ENCODE results near the gene RIBC1.
"Not testable (repeated sequence)": the region's sequence is repeated elsewhere in the genome, so short reads cannot be mapped to it uniquely, and the experiment has no call there.

Gene RIBC1

DNA sequence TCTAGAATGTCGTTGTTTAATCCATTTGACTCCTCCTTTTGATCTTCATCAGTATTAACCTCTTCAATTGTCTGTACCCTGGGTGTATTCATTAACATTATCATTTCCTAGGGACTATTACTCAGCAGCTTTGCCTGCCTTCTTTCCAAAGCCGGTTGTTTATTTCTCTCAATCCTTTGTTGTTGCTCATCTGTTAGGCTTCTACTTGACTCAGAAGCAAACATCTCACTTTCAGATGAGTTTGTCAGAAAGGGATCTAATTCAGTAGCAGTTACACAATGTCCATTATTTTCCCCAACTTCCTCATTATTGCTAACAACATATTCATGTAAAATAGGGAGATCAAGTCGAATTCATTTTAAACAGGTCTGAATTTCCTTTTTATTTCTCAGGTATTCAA lies 33.6 kb downstream of the RIBC1 start:
- no peaks in the 10 kb centered on the region for H4K20me1 ChIP-seq (ENCODE audit: control insufficient read depth, insufficient read depth, low read depth, low read length)
- H3K4me2 ChIP-seq (ENCODE audit: low read length): no peak overlapping the region
- no peaks in the 10 kb centered on the region for H3K27me3 ChIP-seq (ENCODE audit: control insufficient read depth, low read length)
- H3K9me3 ChIP-seq (ENCODE audit: control insufficient read depth, insufficient read depth, low read length): no peaks in the 10 kb centered on the region
- no peaks in the 10 kb centered on the region for H3K79me2 ChIP-seq (ENCODE audit: control insufficient read depth, low read length)
- no peak overlapping the region for H3K27ac ChIP-seq (ENCODE audit: low read depth, low read length)
- H3K4me3 ChIP-seq (ENCODE audit: low read length): no peak overlapping the region
- no peaks in the 10 kb centered on the region for H3K4me1 ChIP-seq (ENCODE audit: control insufficient read depth, low read length)
- no peaks in the 10 kb centered on the region for H3K36me3 ChIP-seq (ENCODE audit: control insufficient read depth, low read length)
- H3K9me2 ChIP-seq (replicated peaks; ENCODE audit: control insufficient read depth, low read length): no peaks in the 10 kb centered on the region
- no peaks in the 10 kb centered on the region for H3F3A ChIP-seq (ENCODE audit: control insufficient read depth, insufficient read depth)
- TF ChIP-seq, protein P1, sequence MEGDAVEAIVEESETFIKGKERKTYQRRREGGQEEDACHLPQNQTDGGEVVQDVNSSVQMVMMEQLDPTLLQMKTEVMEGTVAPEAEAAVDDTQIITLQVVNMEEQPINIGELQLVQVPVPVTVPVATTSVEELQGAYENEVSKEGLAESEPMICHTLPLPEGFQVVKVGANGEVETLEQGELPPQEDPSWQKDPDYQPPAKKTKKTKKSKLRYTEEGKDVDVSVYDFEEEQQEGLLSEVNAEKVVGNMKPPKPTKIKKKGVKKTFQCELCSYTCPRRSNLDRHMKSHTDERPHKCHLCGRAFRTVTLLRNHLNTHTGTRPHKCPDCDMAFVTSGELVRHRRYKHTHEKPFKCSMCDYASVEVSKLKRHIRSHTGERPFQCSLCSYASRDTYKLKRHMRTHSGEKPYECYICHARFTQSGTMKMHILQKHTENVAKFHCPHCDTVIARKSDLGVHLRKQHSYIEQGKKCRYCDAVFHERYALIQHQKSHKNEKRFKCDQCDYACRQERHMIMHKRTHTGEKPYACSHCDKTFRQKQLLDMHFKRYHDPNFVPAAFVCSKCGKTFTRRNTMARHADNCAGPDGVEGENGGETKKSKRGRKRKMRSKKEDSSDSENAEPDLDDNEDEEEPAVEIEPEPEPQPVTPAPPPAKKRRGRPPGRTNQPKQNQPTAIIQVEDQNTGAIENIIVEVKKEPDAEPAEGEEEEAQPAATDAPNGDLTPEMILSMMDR (IDR thresholded peaks at IDR 0.05; ENCODE audit: low read depth, low read length, poor library complexity, severe bottlenecking): no peak
- no peak for TF ChIP-seq EZH2phosphoT487 (IDR thresholded peaks at IDR 0.05; ENCODE audit: borderline replicate concordance, low read length)

DNA sequence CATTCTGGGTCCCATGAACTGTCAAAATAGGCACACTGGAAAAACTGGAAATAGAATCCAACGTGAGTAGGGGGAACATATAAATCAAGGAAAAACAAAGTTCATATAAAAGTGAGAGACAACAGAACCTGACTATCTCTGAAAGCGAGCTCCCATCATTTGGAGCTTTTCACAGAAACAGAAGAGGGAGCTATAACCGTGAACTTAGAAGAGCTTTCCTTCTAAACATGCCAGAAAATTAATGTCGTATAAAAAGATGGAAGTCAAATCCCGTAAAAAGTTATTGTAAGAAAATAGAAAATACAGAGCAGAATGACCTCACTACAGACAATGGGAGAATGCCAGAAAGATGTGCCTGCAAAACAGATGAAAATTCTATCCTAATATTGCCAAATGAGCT lies 35.4 kb downstream of the RIBC1 start:
- Histone ChIP-seq H3F3A (ENCODE audit: control insufficient read depth, insufficient read depth) (no peaks in the 10 kb centered on the region), H3K36me3 (ENCODE audit: control insufficient read depth, low read length) (no peaks in the 10 kb centered on the region), H3K79me2 (ENCODE audit: control insufficient read depth, low read length) (no peaks in the 10 kb centered on the region), H4K20me1 (ENCODE audit: control insufficient read depth, insufficient read depth, low read depth, low read length) (no peaks in the 10 kb centered on the region), H3K27ac (ENCODE audit: low read depth, low read length) (no peak overlapping the region), H3K9me3 (ENCODE audit: control insufficient read depth, insufficient read depth, low read length) (no peaks in the 10 kb centered on the region), H3K4me2 (ENCODE audit: low read length) (no peak overlapping the region), H3K9me2 (replicated peaks; ENCODE audit: control insufficient read depth, low read length) (no peaks in the 10 kb centered on the region), H3K4me1 (ENCODE audit: control insufficient read depth, low read length) (no peaks in the 10 kb centered on the region), H3K4me3 (ENCODE audit: low read length) (no peak overlapping the region), H3K27me3 (ENCODE audit: control insufficient read depth, low read length) (no peaks in the 10 kb centered on the region)
- TF ChIP-seq EZH2phosphoT487 (IDR thresholded peaks at IDR 0.05; ENCODE audit: borderline replicate concordance, low read length): no peak
- TF ChIP-seq, protein P1 (IDR thresholded peaks at IDR 0.05; ENCODE audit: low read depth, low read length, poor library complexity, severe bottlenecking): no peak

DNA sequence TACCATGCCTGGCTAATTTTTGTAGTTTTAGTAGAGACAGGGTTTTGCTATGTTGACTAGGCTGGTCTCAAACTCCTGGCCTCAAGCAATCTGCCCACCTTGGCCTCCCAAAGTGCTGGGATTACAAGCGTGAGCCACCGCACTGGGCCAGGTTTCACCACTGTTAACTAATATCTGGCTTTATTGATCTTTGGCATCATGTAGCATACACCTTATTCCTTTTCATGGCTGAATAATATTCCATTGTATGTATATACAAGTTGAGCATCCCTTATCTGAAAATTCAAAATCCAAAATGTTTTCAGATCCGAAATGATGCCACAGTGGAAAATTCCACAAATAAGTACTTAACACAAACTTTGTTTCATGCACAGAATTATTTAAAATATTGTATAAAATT lies 46.0 kb downstream of the RIBC1 start:
- H3F3A ChIP-seq (ENCODE audit: control insufficient read depth, insufficient read depth); H3K27ac ChIP-seq (ENCODE audit: low read depth, low read length); H3K79me2 ChIP-seq (ENCODE audit: control insufficient read depth, low read length); H3K27me3 ChIP-seq (ENCODE audit: control insufficient read depth, low read length); H3K4me2 ChIP-seq (ENCODE audit: low read length); H3K9me3 ChIP-seq (ENCODE audit: control insufficient read depth, insufficient read depth, low read length); H3K9me2 ChIP-seq (replicated peaks; ENCODE audit: control insufficient read depth, low read length); H4K20me1 ChIP-seq (ENCODE audit: control insufficient read depth, insufficient read depth, low read depth, low read length); H3K36me3 ChIP-seq (ENCODE audit: control insufficient read depth, low read length); H3K4me1 ChIP-seq (ENCODE audit: control insufficient read depth, low read length); H3K4me3 ChIP-seq (ENCODE audit: low read length): not testable (repeated sequence)

DNA sequence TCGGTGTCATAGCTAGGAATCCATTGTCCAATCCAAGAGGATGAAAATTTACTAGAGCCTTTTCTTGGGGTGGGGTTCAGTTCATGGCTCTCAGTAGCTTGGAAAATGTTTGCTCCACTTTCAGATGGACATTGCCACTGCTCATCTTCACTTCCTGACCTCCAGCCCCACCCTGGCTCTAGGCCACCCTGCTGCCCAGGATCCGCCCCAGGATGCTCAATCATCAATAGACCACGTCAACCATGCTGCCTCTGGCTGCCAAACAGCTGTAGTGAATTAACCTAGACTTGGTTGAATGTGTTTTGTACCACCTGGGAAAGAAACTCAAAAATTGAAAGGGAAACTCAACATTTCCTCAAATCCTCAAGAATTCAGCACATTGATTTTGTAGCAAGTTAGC lies 48.7 kb downstream of the RIBC1 start:
- H3K9me3 ChIP-seq (ENCODE audit: control insufficient read depth, insufficient read depth, low read length): no peaks in the 10 kb centered on the region
- no peaks in the 10 kb centered on the region for H3K4me1 ChIP-seq (ENCODE audit: control insufficient read depth, low read length)
- no peaks in the 10 kb centered on the region for H3K9me2 ChIP-seq (replicated peaks; ENCODE audit: control insufficient read depth, low read length)
- no peaks in the 10 kb centered on the region for H3K79me2 ChIP-seq (ENCODE audit: control insufficient read depth, low read length)
- no peaks in the 10 kb centered on the region for H3F3A ChIP-seq (ENCODE audit: control insufficient read depth, insufficient read depth)
- no peak overlapping the region for H3K4me3 ChIP-seq (ENCODE audit: low read length)
- no peak overlapping the region for H3K27ac ChIP-seq (ENCODE audit: low read depth, low read length)
- no peaks in the 10 kb centered on the region for H4K20me1 ChIP-seq (ENCODE audit: control insufficient read depth, insufficient read depth, low read depth, low read length)
- no peak for TF ChIP-seq EZH2phosphoT487 (IDR thresholded peaks at IDR 0.05; ENCODE audit: borderline replicate concordance, low read length)
- TF ChIP-seq, protein P1 (IDR thresholded peaks at IDR 0.05; ENCODE audit: low read depth, low read length, poor library complexity, severe bottlenecking): no peak
- H3K4me2 ChIP-seq (ENCODE audit: low read length): no peak overlapping the region
- H3K27me3 ChIP-seq (ENCODE audit: control insufficient read depth, low read length): no peaks in the 10 kb centered on the region
- no peaks in the 10 kb centered on the region for H3K36me3 ChIP-seq (ENCODE audit: control insufficient read depth, low read length)
